HG02623 (cell line): ENCODE results near the gene SPATA20.

Source experiments
- ATAC-seq: cut with Tn5 transposase; IDR thresholded peaks from one replicate; pipeline ENCODE4 v1.9.1; 2021; ENCODE audit warnings: moderate library complexity; ENCODE audit not compliant: unreplicated experiment

Gene SPATA20

GRCh38 chr17:50594128-50594823, 47.3 kb downstream of the SPATA20 start:
- no peak for ATAC-seq

- ATAC-seq = no peak
Measured at GRCh38 chr17:50594892-50595291, 47.9 kb downstream of the SPATA20 start.

GRCh38 chr17:50596191-50597037, 49.4 kb downstream of the SPATA20 start:
- ATAC-seq = no peak

GRCh38 chr17:50598487-50598886, 51.5 kb downstream of the SPATA20 start:
- ATAC-seq = no peak

GRCh38 chr17:50599606-50600005, 52.6 kb downstream of the SPATA20 start:
- ATAC-seq = no peak

GRCh38 chr17:50601823-50602375, 54.9 kb downstream of the SPATA20 start:
- no peak for ATAC-seq

GRCh38 chr17:50602836-50603235, 55.9 kb downstream of the SPATA20 start:
- ATAC-seq = no peak

GRCh38 chr17:50603340-50603739, 56.4 kb downstream of the SPATA20 start:
- no peak for ATAC-seq

GRCh38 chr17:50604513-50604912, 57.5 kb downstream of the SPATA20 start:
- no peak for ATAC-seq

- ATAC-seq = no peak
Measured at GRCh38 chr17:50605429-50605828, 58.5 kb downstream of the SPATA20 start.
